DND-41 (cell line): ENCODE data around the gene HRH1.
"Not testable (repeated sequence)": the region's sequence is repeated elsewhere in the genome, so short reads cannot be mapped to it uniquely, and the experiment has no call there.

Source experiments
- ATAC-seq: fragments of 200-7000 bp; cut with Tn5 transposase; 3 replicates; pipeline ENCODE4 v1.9.1; 2021; ENCODE audit warnings: low read depth; ENCODE audit not compliant: insufficient read depth
- DNase-seq: peaks from one replicate; pipeline ENCODE4 v3.0.0-alpha.2; 2020
- H2AFZ ChIP-seq: 2 replicates; pipeline ENCODE4 v1.6.0; 2012; ENCODE audit warnings: low read depth, low read length
- H3K27ac ChIP-seq: 2 replicates; pipeline ENCODE4 v1.5.1; 2012; ENCODE audit warnings: low read length, inconsistent platforms
- H3K27me3 ChIP-seq: fragments of 200-600 bp; sonication (generic); 2 replicates; pipeline ENCODE4 v1.6.0; 2012; ENCODE audit warnings: low read length, mild to moderate bottlenecking, inconsistent platforms; ENCODE audit not compliant: insufficient read depth, poor library complexity
- H3K36me3 ChIP-seq: 2 replicates; pipeline ENCODE4 v1.5.1; 2012; ENCODE audit warnings: low read length, inconsistent platforms; ENCODE audit not compliant: insufficient read depth
- H3K4me1 ChIP-seq: 2 replicates; pipeline ENCODE4 v1.5.1; 2012; ENCODE audit warnings: mild to moderate bottlenecking, low read length; ENCODE audit not compliant: insufficient read depth
- H3K4me2 ChIP-seq: 2 replicates; pipeline ENCODE4 v1.6.0; 2012; ENCODE audit warnings: mild to moderate bottlenecking, moderate library complexity, low read length, inconsistent platforms; ENCODE audit not compliant: insufficient read depth
- H3K4me3 ChIP-seq, 2 experiments: fragments of 200-600 bp in 1 of 2; shearing (Covaris generic) in 1 of 2; 2 replicates each; pipeline ENCODE4 v1.5.1; 2012 to 2016; ENCODE audit warnings: inconsistent platforms in 2 of 2, low read length in 2 of 2, mild to moderate bottlenecking in 2 of 2, low read depth in 1 of 2, moderate library complexity in 1 of 2
- H3K79me2 ChIP-seq: 2 replicates; pipeline ENCODE4 v1.6.0; 2012; ENCODE audit warnings: low read length, inconsistent platforms; ENCODE audit not compliant: insufficient read depth
- H3K9ac ChIP-seq: 2 replicates; pipeline ENCODE4 v1.6.0; 2012; ENCODE audit warnings: low read depth, mild to moderate bottlenecking, inconsistent platforms, low read length, moderate library complexity
- H3K9me3 ChIP-seq: 2 replicates; pipeline ENCODE4 v1.5.1; 2012; ENCODE audit warnings: low read length, moderate library complexity, mild to moderate bottlenecking, inconsistent platforms; ENCODE audit not compliant: insufficient read depth, severe bottlenecking
- H4K20me1 ChIP-seq: 2 replicates; pipeline ENCODE4 v1.6.0; 2012; ENCODE audit warnings: low read length; ENCODE audit not compliant: insufficient read depth
- EZH2 ChIP-seq: IDR thresholded peaks from 3 replicates; pipeline ENCODE4 v1.6.1; 2012; ENCODE audit warnings: borderline replicate concordance, low read depth, mild to moderate bottlenecking, moderate library complexity, low read length, inconsistent platforms; ENCODE audit not compliant: severe bottlenecking
- TF ChIP-seq, protein P1 (sequence below): IDR thresholded peaks from 2 replicates; pipeline ENCODE4 v1.5.1; 2012; ENCODE audit warnings: borderline replicate concordance, low read length, moderate library complexity, mild to moderate bottlenecking; ENCODE audit not compliant: poor library complexity, severe bottlenecking; ENCODE audit errors: extremely low read depth

The HRH1 gene

DNA sequence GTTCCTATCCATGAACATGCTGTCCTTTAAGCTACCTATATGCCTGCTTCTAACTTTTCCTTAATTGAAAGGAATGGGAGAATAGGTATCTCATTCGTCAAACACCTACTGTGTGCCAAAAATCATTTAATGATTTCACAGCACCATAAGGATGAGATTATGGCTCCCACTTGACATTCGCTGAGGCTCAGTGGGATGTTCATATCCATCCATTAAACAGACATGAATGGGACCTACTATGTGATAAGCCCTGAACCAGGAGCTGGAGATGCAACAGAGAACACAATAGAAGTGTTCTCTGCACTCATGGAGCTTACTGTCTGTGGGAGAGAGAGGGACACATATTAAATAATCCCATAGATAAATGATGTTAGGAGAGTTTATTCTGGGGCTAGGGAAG is 49.7 kb downstream of the HRH1 start:
- no peak overlapping the region for H3K9ac ChIP-seq
- no peaks in the 10 kb centered on the region for H3K4me1 ChIP-seq
- H3K36me3 ChIP-seq: no peaks in the 10 kb centered on the region
- H3K27ac ChIP-seq: no peak overlapping the region
- no peaks in the 10 kb centered on the region for H4K20me1 ChIP-seq
- no peak overlapping the region for H3K4me2 ChIP-seq
- ATAC-seq (no peak), DNase-seq (no peak)
- H2AFZ ChIP-seq: no peak overlapping the region
- H3K9me3 ChIP-seq: no peaks in the 10 kb centered on the region
- TF ChIP-seq, protein P1, sequence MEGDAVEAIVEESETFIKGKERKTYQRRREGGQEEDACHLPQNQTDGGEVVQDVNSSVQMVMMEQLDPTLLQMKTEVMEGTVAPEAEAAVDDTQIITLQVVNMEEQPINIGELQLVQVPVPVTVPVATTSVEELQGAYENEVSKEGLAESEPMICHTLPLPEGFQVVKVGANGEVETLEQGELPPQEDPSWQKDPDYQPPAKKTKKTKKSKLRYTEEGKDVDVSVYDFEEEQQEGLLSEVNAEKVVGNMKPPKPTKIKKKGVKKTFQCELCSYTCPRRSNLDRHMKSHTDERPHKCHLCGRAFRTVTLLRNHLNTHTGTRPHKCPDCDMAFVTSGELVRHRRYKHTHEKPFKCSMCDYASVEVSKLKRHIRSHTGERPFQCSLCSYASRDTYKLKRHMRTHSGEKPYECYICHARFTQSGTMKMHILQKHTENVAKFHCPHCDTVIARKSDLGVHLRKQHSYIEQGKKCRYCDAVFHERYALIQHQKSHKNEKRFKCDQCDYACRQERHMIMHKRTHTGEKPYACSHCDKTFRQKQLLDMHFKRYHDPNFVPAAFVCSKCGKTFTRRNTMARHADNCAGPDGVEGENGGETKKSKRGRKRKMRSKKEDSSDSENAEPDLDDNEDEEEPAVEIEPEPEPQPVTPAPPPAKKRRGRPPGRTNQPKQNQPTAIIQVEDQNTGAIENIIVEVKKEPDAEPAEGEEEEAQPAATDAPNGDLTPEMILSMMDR: no peak
- TF ChIP-seq EZH2: no peak
- H3K4me3 ChIP-seq: no peak overlapping the region
- peaks cover 3% of the 10 kb centered on the region for H3K27me3 ChIP-seq
- H3K79me2 ChIP-seq: no peaks in the 10 kb centered on the region

DNA sequence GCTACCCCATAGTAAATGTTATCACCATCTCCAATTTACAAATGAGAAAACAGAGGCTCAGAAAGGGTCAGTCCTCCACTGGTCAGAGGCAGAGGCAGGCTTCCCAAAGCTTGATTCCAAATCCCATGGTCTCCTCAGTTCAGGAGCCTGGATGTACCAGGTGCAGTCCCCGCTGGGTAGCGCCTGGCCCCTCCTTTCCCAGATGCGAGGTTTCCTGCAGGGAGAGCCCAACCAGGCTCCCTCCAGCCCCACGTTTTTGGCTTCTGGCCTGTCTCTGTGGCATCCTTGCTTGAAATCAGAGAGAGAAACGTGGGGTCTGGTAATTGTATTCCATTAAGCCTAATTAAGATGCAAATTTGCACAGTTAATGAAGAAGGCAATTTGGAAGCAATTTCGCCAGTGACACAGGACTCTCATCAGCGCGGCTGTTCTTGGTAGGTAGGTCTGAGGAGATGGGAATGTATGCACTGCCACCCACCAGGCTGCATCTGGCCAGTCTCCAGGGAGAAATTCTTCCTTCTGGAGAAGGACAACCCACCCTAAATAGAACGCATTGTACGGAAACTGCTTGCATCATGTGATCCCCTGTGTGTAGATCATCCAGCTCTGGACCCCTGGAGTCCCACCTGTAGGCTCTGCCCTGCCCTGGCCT is 50.5 kb downstream of the HRH1 start:
- H3K4me1 ChIP-seq: no peaks in the 10 kb centered on the region

DNA sequence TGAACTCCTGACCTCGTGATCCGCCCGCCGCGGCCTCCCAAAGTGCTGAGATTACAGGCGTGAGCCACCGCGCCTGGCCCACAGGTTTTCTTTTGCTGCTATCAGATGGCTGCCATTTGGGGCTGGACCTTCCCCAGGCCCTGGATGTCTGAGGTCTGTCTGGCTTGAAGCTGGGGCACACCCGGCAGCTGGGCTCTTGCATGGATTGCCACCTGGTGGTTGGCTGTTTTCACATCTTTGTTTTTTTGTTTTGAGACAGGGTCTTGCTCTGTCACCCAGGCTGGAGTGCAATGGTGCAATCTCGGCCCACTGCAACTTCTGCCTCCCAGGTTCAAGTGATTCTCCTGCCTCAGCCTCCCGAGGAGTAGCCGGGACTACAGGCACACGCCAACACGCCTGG is 51.6 kb downstream of the HRH1 start:
- H3K4me3 ChIP-seq, DNase-seq, H3K27ac ChIP-seq, H3K79me2 ChIP-seq, H3K9ac ChIP-seq, H3K4me1 ChIP-seq, H3K4me2 ChIP-seq, ATAC-seq, H2AFZ ChIP-seq, H4K20me1 ChIP-seq, H3K27me3 ChIP-seq, H3K36me3 ChIP-seq, H3K9me3 ChIP-seq: not testable (repeated sequence)
- TF ChIP-seq, protein P1: peak; percentile 15

More for the DNA sequence above, 50.5 kb downstream of the HRH1 start:
- DNase-seq: no peak
- no peak for TF ChIP-seq EZH2
- TF ChIP-seq, protein P1: no peak
- Histone ChIP-seq H3K9me3 (no peaks in the 10 kb centered on the region), H3K27me3 (peaks cover 3% of the 10 kb centered on the region), H3K4me3 (no peak overlapping the region), H3K9ac (no peak overlapping the region), H2AFZ (no peak overlapping the region), H3K27ac (no peak overlapping the region), H4K20me1 (no peaks in the 10 kb centered on the region), H3K79me2 (no peaks in the 10 kb centered on the region), H3K36me3 (no peaks in the 10 kb centered on the region), H3K4me2 (no peak overlapping the region)
- no peak for ATAC-seq
